ENCODE measurements around the gene PRRC2B. TPM values are rescaled to one million over a fixed set of nuclear protein-coding genes. Genes with fewer than 3 reads are reported as not detected.

The PRRC2B gene
- total RNA-seq, 4 donors from 2014 or later = 81.7 to 159 (median 117) TPM

GRCh38 chr9:131429121-131430012 is 35.5 kb downstream of the PRRC2B start:
- no peak for DNase-seq
- H3K27ac ChIP-seq = peak overlapping the region in 1 of 3 donors; percentile 7

GRCh38 chr9:131432050-131432449 is 38.2 kb downstream of the PRRC2B start:
- no peak for TF ChIP-seq CTCF (IDR thresholded peaks at IDR 0.05)
- no peak for TF ChIP-seq POLR2A (IDR thresholded peaks at IDR 0.05)
- intact Hi-C loops (cut with DNase I) = no loop called here
- H3K27me3 ChIP-seq = no peaks in the 10 kb centered on the region
- WGBS, 2 donors = 90 to 96% methylated on average over 3 to 4 of the region's 4 CpGs
- peaks cover 10 to 11% of the 10 kb centered on the region in 2 donors for H3K4me1 ChIP-seq
- no peak overlapping the region for H3K27ac ChIP-seq
- DNase-seq = no peak
- H3K36me3 ChIP-seq = peaks cover 34 to 35% of the 10 kb centered on the region in 2 donors
- H3K9me3 ChIP-seq = no peaks in the 10 kb centered on the region
- no peak overlapping the region for H3K4me3 ChIP-seq (replicated peaks in 1 of 3)

More at GRCh38 chr9:131429121-131430012, 35.5 kb downstream of the PRRC2B start:
- Histone ChIP-seq H3K36me3 (peaks cover 19% of the 10 kb centered on the region in 2 donors), H3K9me3 (no peaks in the 10 kb centered on the region), H3K4me3 (replicated peaks in 1 of 3) (no peak overlapping the region), H3K27me3 (no peaks in the 10 kb centered on the region), H3K4me1 (peaks cover 12 to 13% of the 10 kb centered on the region in 2 donors)
- intact Hi-C loops (cut with DNase I) = no loop called here
- WGBS, 2 donors = 78 to 80% methylated on average over 10 of the region's 10 CpGs
- TF ChIP-seq POLR2A (IDR thresholded peaks at IDR 0.05) = no peak
- no peak for TF ChIP-seq CTCF (IDR thresholded peaks at IDR 0.05)

- Histone ChIP-seq H3K9me3 (no peaks in the 10 kb centered on the region), H3K4me1 (peaks cover 10 to 11% of the 10 kb centered on the region in 2 donors), H3K27me3 (no peaks in the 10 kb centered on the region), H3K27ac (no peak overlapping the region), H3K4me3 (replicated peaks in 1 of 3) (no peak overlapping the region), H3K36me3 (peaks cover 40 to 41% of the 10 kb centered on the region in 2 donors)
- intact Hi-C loops (cut with DNase I) = no loop called here
- DNase-seq = no peak
- TF ChIP-seq POLR2A (IDR thresholded peaks at IDR 0.05) (no peak), CTCF (IDR thresholded peaks at IDR 0.05) (no peak)
- 84 to 87% methylated on average over 15 of the region's 15 CpGs for WGBS, 2 donors
Measured at GRCh38 chr9:131432597-131433301, 38.9 kb downstream of the PRRC2B start.

GRCh38 chr9:131433302-131433854 is 39.5 kb downstream of the PRRC2B start:
- no peak overlapping the region for H3K4me3 ChIP-seq (replicated peaks in 1 of 3)
- no peaks in the 10 kb centered on the region for H3K9me3 ChIP-seq
- no peaks in the 10 kb centered on the region for H3K27me3 ChIP-seq
- intact Hi-C loops (cut with DNase I) = no loop called here
- WGBS, 2 donors = 79 to 93% methylated on average over 3 of the region's 3 CpGs
- H3K4me1 ChIP-seq = peaks cover 10% of the 10 kb centered on the region in 2 donors
- DNase-seq = no peak
- TF ChIP-seq CTCF (IDR thresholded peaks at IDR 0.05) (no peak), POLR2A (IDR thresholded peaks at IDR 0.05) (no peak)
- H3K36me3 ChIP-seq = peaks cover 46 to 47% of the 10 kb centered on the region in 2 donors
- no peak overlapping the region for H3K27ac ChIP-seq
